Astrocyte of the spinal cord (primary cell): Measurements from ENCODE around the gene TUFT1.

Source experiments
- DNase-seq: peaks from one replicate; pipeline ENCODE4 v3.0.0; 2011; ENCODE audit warnings: low read depth, low spot score
- H3K4me3 ChIP-seq: 2 replicates; pipeline ENCODE4 v1.5.1; 2011; ENCODE audit warnings: low read depth, mild to moderate bottlenecking, low read length, moderate library complexity
- in situ Hi-C: cut with HindIII; loops from 2 replicates; pipeline ENCODE4 v1.10.0; 2017; ENCODE audit warnings: low sequenced_read_pairs
- TF ChIP-seq, protein P1 (sequence below): IDR thresholded peaks from 2 replicates; pipeline ENCODE4 v1.5.1; 2012; ENCODE audit warnings: low read depth, mild to moderate bottlenecking, low read length, inconsistent platforms

The TUFT1 gene, protein sequence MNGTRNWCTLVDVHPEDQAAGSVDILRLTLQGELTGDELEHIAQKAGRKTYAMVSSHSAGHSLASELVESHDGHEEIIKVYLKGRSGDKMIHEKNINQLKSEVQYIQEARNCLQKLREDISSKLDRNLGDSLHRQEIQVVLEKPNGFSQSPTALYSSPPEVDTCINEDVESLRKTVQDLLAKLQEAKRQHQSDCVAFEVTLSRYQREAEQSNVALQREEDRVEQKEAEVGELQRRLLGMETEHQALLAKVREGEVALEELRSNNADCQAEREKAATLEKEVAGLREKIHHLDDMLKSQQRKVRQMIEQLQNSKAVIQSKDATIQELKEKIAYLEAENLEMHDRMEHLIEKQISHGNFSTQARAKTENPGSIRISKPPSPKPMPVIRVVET

GRCh38 chr1:151540021-151540981 lies at the start of gene TUFT1:
Gene TUFT1 (plus strand): TSS chr1:151540309. CDS start chr1:151540367, 58 bp downstream.
- DNase-seq = peak; percentile 91
- TF ChIP-seq, protein P1, sequence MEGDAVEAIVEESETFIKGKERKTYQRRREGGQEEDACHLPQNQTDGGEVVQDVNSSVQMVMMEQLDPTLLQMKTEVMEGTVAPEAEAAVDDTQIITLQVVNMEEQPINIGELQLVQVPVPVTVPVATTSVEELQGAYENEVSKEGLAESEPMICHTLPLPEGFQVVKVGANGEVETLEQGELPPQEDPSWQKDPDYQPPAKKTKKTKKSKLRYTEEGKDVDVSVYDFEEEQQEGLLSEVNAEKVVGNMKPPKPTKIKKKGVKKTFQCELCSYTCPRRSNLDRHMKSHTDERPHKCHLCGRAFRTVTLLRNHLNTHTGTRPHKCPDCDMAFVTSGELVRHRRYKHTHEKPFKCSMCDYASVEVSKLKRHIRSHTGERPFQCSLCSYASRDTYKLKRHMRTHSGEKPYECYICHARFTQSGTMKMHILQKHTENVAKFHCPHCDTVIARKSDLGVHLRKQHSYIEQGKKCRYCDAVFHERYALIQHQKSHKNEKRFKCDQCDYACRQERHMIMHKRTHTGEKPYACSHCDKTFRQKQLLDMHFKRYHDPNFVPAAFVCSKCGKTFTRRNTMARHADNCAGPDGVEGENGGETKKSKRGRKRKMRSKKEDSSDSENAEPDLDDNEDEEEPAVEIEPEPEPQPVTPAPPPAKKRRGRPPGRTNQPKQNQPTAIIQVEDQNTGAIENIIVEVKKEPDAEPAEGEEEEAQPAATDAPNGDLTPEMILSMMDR = no peak
- peak within 1 kb of the TSS; percentile 76 for H3K4me3 ChIP-seq
- in situ Hi-C loops = no loop called here

GRCh38 chr1:151491641-151492040 lies 48.5 kb upstream of the TUFT1 start:
- no peak for DNase-seq
- TF ChIP-seq, protein P1 = no peak
- in situ Hi-C loops = no loop called here
- no peak overlapping the region for H3K4me3 ChIP-seq

DNA sequence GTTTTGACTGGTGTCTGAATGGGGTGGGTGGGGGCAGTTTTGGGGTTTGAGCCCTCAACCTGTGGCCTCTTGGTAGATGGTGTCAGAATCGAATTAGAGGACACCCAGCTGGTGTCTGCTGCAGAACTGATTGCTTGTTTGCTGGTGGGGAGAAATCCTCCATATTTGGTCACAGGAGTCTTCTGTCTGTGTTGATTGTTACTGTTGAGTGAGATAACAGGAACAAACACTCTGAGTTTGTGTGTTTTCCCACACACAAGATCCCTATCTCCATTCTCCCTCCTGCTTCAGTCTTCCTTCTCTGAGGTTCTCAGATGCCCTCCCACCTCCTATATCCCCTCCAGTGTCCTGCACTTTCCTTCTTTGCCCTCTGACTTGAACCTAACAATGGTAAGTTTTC lies 48.0 kb upstream of the TUFT1 start:
- no peak overlapping the region for H3K4me3 ChIP-seq
- no peak for DNase-seq
- TF ChIP-seq, protein P1 = no peak
- in situ Hi-C loops = no loop called here

- in situ Hi-C loops = no loop called here
- no peak for DNase-seq
- TF ChIP-seq, protein P1 = no peak
- H3K4me3 ChIP-seq = no peak overlapping the region
Observed at GRCh38 chr1:151493042-151493441, 47.1 kb upstream of the TUFT1 start.

DNA sequence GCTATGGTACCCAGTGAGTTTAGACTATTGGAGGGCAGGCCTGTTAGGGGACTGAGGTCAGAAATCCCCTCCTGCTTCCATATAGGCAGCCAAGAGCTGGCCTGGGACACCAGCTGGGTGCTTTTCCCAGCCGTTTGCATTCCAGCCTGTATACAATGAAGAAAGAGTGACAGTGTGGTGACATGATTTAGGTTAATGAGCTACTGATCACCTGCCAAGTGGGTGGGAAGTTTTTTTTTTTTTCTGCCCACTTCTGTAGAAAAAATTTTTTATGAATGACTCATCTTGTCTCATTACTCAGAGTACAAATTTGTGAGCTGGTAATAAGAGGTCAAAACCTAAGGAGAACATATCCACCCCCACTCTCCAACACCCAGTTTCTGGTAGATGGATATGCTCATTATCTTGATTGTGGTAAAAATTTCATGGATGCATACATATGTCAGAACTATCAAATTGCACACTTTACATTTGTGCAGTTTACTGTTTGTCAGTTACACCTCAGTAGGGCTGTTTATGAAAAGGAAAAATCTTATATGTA lies 45.3 kb upstream of the TUFT1 start:
- H3K4me3 ChIP-seq = no peak overlapping the region
- in situ Hi-C loops = no loop called here
- DNase-seq = peak; percentile 70
- TF ChIP-seq, protein P1 = no peak

DNA sequence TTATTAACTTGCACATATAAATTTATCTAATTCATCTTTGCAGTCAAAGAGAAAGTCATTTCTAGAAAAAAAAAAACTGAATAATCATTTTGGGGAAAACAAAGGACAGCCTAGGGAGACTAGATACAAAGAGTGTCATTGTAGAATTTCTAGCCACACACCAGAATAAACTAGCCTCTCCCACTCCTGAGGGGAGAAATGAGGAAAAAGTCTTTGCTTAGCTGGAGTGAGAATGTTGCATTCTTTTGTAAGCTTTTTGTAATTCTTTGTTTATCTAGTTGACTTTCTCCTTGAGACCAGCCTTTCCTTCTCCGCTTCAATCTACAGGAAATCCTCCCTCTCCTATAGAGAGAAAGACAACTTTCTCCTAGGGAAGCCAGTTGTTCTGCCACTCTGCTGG lies 44.8 kb upstream of the TUFT1 start:
- in situ Hi-C loops = no loop called here

More for the DNA sequence above, 44.8 kb upstream of the TUFT1 start:
- no peak overlapping the region for H3K4me3 ChIP-seq
- peak; percentile 12 for DNase-seq
- TF ChIP-seq, protein P1 = no peak
